ENCODE data around the gene OXSR1. TPM values are rescaled to one million over a fixed set of nuclear protein-coding genes. Genes with fewer than 3 reads are reported as not detected.

The OXSR1 gene
- total RNA-seq, 1 experiment from 2014 or later: 33.2 TPM

- CTCF ChIA-PET: no interaction called here
- in situ Hi-C loops (cut with HindIII; ENCODE audit: low pct_unique_long_range_greater_than_20kb, low sequenced_read_pairs) (no loop called here), intact Hi-C loops (cut with micrococcal nuclease; ENCODE audit: unreplicated experiment) (no loop called here)
- TF ChIP-seq SIN3A (IDR thresholded peaks at IDR 0.05; ENCODE audit: borderline replicate concordance, insufficient read depth, low read depth, low read length) (no peak), TCF7L2 (IDR thresholded peaks at IDR 0.05; ENCODE audit: low read depth, low read length) (no peak), POLR2AphosphoS5 (IDR thresholded peaks at IDR 0.05; ENCODE audit: low read depth, low read length) (no peak), REST (IDR thresholded peaks at IDR 0.05; ENCODE audit: insufficient read depth in 1 of 2, low read depth in 2 of 2, low read length in 1 of 2) (no peak), CTCF (IDR thresholded peaks at IDR 0.05) (no peak)
- BruUV-seq (replicated peaks): no TSS peak
- POLR2A ChIA-PET: no interaction called here
- no peak for ATAC-seq
- Histone ChIP-seq H3K4me1 (ENCODE audit: control insufficient read depth, insufficient read depth, low read length) (no peaks in the 10 kb centered on the region), H3K9me3 (ENCODE audit: control insufficient read depth, insufficient read depth, low read depth, low read length) (no peaks in the 10 kb centered on the region; the same call in 1 of the 2 replicates), H3K27ac (ENCODE audit: low read length) (no peak overlapping the region), H3K27me3 (ENCODE audit: control insufficient read depth, insufficient read depth, low read length) (no peaks in the 10 kb centered on the region), H3K36me3 (ENCODE audit: control insufficient read depth, insufficient read depth, low read length) (no peaks in the 10 kb centered on the region; the same call in 1 of the 2 replicates), H3K4me3 (ENCODE audit: low read depth in 2 of 2, low read length in 2 of 2) (no peak overlapping the region)
- DNase-seq (ENCODE audit: low read depth, low spot score): no peak
Observed at GRCh38 chr3:38143511-38143910, 21.8 kb upstream of the OXSR1 start.

- no peaks in the 10 kb centered on the region for H3K27me3 ChIP-seq (ENCODE audit: control insufficient read depth, insufficient read depth, low read length)
- ATAC-seq: no peak
- intact Hi-C loops (cut with micrococcal nuclease; ENCODE audit: unreplicated experiment) (no loop called here), in situ Hi-C loops (cut with HindIII; ENCODE audit: low pct_unique_long_range_greater_than_20kb, low sequenced_read_pairs) (no loop called here)
- H3K9me3 ChIP-seq (ENCODE audit: control insufficient read depth, insufficient read depth, low read depth, low read length): no peaks in the 10 kb centered on the region; the same call in 1 of the 2 replicates
- H3K4me3 ChIP-seq (ENCODE audit: low read depth in 2 of 2, low read length in 2 of 2): no peak overlapping the region
- no peaks in the 10 kb centered on the region; the same call in 1 of the 2 replicates for H3K36me3 ChIP-seq (ENCODE audit: control insufficient read depth, insufficient read depth, low read length)
- ChIA-PET POLR2A (interaction anchor here (0.7 kb wide), 1 partner anchor 10 kb away, joined by 6 read pairs; the partner anchor contains the start of gene ACAA1), CTCF (no interaction called here)
- no TSS peak for BruUV-seq (replicated peaks)
- H3K27ac ChIP-seq (ENCODE audit: low read length): no peak overlapping the region
- H3K4me1 ChIP-seq (ENCODE audit: control insufficient read depth, insufficient read depth, low read length): no peaks in the 10 kb centered on the region
- no peak for DNase-seq (ENCODE audit: low read depth, low spot score)
- no peak for TF ChIP-seq POLR2AphosphoS5 (IDR thresholded peaks at IDR 0.05; ENCODE audit: low read depth, low read length)
- TF ChIP-seq CTCF (IDR thresholded peaks at IDR 0.05): no peak
- no peak for TF ChIP-seq REST (IDR thresholded peaks at IDR 0.05; ENCODE audit: insufficient read depth in 1 of 2, low read depth in 2 of 2, low read length in 1 of 2)
- no peak for TF ChIP-seq TCF7L2 (IDR thresholded peaks at IDR 0.05; ENCODE audit: low read depth, low read length)
- no peak for TF ChIP-seq SIN3A (IDR thresholded peaks at IDR 0.05; ENCODE audit: borderline replicate concordance, insufficient read depth, low read depth, low read length)
Observed at GRCh38 chr3:38146504-38146903, 18.8 kb upstream of the OXSR1 start.

Data from Panc1 (cell line).